EH (cell line): ENCODE measurements around the gene CBLB.

Experiments
- DNase-seq: peaks from one replicate; pipeline ENCODE4 v3.0.0-alpha.2; 2015; ENCODE audit warnings: low read depth

Gene CBLB

DNA sequence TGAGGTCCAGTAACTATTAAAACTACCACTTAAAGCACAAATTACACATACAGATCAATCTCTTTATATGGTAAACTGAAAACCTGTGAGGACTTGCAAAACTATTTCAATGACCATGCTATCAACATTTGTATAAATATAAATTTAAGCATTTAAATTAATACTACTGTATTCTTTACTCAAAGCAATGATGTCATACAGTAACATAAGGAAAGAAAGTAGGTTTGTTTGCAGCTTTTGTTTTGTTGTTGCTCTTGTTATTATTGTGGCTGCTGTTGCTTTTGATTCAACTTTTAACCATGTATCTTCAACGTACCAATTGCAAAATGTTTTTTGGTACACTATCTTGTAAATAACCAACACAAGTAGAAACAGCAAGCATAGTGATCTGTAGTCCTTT, 22.0 kb downstream of the CBLB start:
- DNase-seq = no peak

DNA sequence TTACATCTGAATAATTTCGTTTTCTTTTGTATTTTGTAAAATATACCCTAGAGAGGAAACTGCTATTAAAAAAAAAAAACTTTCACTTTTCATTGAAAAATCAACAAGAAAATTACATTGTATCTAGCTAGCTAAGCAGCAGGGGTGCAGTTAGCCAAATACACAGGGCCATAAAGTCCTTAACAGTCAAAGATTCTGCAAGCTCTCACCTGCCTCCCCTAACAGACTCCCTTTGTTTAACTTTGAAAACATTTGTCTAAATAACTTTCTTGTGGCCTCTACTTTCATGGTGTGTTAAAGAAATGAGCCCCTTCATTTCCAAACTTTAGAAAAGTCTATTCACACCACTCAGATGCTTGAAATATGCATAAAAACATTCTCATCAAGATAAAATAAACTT, 23.3 kb downstream of the CBLB start:
- no peak for DNase-seq

DNA sequence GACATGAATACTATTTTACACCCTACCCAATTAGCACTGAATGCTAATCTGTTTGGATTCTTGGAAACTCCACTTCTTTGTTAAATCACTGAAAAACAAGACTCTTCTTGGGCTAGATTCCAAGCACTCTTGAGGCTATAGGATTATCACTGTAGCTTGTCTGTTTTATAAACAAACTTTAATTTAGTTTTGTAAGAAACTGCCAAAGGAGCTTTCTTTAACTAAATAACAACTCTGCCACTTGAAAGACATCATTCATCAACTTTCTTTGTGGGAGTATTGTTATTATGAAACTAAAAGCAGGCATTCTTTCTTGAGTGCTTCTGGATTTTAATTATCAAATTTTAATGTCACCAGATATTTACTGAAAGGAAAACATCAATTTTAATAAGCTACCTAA, 24.1 kb downstream of the CBLB start:
- DNase-seq = no peak

DNA sequence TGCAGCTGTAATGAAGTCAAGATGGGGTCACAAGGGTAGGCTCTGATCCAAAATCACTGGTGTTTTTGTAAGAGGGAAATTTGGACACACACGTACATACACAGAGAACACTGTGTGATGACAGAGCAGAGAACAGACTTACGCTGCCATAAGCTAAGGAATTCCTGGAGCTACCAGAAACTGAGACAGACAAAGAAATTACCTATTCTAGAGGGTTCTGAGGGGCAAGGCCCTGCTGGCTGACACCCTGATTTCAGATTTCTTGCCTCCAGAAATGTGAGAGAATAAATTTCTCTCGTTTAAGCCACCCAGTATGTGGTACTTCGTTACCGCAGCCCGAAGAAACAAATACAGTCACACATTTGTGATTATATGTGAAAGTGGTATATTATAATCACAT, 24.8 kb downstream of the CBLB start:
- no peak for DNase-seq

DNA sequence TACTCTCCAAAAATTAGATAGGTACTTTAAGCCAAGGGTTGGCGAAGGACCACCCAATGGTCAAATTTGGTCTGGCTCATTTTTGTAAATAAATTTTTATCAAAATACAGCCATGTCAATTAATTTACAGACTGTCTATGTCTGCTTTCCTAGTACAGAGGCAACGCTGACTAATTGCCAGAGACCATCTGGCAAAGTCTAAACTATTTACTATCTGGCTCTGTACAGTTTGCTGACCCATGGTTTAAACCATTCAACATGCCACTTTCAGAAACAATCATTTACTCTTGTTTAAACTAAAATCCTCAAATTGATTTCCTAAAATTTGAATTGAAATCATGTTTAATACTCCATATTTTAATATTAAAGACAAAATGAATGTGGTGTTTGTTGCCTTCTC, 25.9 kb downstream of the CBLB start:
- no peak for DNase-seq

DNA sequence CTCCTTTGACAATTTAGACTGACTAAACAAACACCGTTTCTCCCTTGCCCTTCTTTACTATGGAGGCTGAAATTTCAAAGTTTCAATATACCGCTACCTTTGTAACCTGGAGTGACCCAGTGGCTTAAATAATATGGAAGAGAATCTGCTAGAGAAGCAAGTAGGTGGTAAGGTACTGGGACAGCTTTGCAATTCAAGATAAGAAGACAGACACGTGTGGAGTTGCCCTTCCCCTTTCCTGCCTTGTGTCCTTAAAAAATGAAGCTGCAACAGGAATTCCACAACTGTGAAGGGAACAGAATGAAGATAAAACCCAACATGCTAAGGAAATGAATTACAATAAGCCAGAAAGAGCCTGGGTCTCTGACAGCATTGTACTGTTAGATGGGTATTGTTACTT, 26.4 kb downstream of the CBLB start:
- no peak for DNase-seq

DNA sequence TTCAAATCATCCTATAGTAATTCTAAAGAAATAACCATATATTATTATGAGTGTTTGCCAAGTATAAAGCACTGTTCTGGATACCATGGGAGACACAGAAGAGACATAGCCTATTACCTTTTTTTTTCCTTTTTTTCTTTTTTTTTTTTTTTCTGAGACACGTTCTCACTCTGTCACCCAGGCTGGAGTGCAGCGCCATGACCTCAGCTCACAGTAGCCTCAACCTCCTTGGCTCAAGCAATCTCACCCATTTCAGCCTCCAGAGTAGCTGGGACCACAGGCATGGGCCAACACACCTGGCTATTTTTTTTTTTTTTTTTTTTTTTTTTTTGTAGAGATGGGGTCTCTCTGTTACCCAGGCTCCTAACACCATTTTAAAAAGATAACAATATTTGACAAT, 30.9 kb downstream of the CBLB start:
- DNase-seq = no peak

DNA sequence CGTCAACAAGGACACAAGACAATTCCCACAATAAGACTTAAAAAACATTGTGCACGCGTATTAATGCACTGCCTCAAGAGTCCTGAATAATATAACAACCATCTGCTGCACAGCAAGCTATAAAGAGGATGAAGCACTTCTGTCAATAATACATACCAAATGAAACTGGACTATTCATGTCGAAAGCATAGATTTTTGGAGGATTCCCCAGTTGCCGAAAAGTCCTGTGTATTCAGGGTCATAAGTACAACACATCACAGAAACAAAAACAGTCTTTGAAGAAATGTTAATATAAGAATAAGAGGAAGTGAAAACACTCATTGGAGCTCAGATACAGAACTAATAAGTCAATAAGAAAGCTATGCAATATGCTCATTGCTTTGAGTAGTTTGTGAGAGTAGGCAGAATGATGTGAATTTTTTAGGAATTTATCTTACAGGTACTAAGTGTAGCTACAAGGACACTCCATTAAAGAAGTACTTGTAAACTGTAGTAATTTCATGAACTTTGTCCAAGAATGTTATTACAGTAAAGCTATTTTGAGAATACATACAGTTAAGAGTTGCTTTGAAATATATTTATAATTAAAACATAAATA, 31.6 kb downstream of the CBLB start:
- DNase-seq = no peak

DNA sequence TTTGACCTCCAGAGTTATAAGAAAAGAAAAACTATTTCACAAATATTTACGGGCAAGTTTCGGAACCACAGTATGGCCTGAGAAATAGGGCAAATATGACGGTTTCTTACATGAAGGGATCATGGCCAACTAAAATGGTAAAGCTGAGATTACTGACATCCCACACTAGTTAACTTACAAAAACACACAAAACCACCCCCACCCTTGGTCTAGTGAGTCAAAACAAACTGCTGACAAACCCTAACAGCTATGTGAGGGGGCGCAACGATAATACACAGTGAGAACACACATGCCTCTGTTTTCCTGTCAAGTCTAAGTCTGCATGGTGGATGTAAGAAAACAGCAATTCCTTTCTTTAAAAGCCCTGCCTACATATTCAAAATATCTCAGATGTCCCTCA, 32.3 kb downstream of the CBLB start:
- peak; percentile 77 for DNase-seq

DNA sequence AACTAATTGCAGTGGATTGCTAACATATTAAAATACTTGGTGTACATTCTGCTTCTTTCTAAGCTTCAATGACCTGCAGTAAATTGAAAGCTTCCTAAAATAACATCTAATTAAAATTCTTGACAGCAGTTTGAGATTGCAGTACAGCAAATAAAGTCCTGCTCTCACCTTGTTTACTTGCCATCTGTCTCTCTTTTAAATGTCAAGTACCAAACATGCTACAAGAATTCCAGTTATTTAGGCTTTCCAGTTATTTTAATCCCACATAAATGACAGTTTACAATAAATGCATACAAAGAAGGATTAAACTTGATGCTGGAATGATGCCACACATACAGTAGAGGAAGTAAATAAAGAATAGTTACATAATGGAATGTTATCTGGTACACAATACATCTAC, 33.2 kb downstream of the CBLB start:
- DNase-seq = peak; percentile 34

DNA sequence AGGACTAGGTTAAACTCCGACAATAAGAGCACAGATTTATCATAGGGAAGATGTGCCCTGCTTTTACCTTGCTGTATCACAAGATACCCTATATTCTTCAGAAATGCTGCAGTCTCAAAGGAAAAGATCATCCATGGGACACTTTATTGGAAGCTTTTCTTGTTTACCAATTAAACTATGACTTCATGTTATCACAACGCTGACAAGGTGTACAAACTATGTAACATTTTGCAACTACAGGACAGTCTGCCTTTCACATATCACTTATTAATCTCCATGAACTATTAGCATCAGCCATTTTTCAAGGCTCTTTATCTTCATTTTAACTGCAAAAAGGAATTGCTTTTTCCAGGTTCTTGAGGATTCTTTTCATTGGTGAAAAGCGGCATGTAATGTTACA, 34.0 kb downstream of the CBLB start:
- no peak for DNase-seq

DNA sequence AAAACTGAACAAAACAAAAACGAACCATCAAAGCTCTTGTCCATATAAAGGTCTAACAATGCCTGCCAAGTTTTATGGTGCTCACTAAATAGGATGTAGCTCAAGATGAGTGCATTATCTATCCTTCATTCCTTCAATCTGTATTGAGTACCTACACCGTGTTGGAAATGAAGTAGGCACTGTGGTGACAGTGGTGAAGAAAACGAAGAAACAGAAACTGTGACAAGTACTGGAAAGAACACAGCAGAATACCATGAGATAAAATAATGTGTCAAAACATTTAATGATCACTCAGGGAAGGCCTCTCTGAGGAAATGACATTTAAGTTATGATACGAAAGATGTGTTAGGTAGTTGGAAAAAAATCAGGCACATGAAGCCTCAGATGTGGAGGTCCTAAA, 36.2 kb downstream of the CBLB start:
- DNase-seq = no peak

DNA sequence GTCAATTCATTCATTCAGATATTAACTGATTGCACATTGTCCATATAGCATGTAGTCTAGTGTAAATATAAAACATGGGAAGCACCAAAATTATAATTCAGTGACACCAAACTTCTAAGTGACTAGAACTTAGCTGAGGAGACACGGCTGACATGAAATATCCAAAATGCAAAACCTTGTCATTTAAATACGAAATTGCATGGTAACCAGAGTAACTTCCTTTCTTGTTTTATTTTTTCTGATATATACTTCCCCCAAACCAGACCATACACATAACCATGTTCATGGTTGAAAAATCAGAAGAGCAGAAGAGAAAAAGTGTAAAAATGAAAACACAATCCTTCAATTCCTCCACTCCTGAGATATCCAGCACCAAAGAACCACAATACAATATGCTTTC, 38.0 kb downstream of the CBLB start:
- no peak for DNase-seq

DNA sequence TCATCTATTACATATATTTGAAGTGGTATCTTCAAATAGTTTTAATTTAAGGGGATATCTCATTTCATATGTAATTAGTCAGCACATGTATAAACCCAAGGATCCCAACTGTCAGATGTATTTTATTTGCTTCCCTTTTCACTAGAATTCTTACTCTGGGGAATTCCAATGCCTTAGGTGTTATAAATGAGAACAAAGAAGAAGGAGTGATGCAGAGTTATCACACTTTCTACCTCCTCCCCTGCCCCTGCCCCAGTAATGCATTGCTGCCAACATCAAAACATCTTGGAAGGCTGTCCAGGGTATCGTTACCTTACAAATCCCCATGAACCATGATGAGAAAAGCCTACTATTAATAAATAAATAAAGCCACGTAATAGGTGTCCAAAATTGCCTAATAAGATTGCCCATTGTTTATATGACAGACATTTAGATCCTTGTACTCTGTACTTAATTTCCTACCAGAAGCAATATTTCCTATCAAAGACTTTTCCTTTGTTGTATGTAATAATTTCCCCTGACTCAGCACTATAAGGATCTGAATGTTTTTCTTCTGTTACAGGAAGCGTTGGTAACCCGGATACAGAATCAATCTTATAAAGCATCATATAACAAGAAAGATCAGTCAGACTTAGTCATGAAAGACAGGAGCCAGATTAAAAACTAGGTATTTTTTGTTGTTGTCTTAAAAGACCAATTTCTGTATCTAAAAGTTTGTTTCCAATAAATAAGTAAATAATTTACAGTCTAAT, 38.8 kb downstream of the CBLB start:
- DNase-seq = no peak

DNA sequence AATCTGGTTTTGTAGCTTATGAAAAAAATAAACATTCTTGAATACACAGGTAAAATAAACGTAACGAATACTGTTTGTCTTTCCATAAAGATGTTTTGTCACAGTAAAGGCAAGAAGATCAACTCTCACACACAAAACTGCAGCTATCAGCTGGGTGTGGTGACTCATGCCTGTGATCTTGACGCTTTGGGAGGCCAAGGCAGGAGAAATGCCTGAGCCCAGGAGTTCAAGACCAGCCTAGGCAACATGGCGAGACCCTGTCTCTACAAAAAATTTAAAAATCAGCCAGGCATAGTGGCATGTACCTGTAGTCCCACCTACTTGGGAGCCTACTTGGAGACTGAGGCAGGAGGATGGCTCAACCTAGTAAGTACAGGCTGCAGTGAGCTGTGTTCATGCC, 39.6 kb downstream of the CBLB start:
- DNase-seq = no peak

DNA sequence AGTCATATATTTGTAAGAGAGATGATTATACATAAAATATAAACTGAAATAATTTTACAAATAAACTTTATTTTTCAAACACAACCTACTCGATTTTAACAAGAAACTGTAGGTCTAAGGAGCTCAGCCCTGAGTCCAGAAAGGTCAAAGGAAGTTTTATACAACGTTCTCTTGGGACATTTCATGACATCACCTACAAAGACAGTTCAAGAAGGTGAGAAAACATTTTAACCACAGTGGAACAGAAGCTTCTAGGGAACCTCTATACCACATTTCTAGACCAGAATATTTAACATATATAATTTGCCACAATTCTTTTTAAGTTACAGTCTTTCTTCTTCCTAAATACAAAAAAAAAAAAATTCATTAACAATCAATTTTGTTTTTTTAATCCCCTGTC, 40.1 kb downstream of the CBLB start:
- no peak for DNase-seq

DNA sequence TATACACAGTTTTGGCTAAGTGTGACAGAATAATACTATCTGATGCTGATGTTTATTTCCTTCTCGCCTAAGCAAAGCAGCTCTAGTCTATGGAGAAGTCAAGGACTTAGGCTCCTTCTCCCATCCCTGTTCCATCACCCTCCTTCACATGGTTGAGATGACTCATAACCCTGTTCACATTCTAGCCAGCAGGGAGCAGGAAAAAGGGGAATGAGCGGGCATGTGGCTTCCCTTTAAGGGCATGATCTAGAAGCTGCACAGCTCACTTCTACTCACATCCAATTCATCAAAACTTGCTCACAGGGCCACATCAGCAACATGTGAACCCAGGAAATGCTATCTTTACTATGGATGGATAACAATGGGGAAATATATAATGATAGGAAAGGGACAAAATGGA, 40.9 kb downstream of the CBLB start:
- peak; percentile 88 for DNase-seq

DNA sequence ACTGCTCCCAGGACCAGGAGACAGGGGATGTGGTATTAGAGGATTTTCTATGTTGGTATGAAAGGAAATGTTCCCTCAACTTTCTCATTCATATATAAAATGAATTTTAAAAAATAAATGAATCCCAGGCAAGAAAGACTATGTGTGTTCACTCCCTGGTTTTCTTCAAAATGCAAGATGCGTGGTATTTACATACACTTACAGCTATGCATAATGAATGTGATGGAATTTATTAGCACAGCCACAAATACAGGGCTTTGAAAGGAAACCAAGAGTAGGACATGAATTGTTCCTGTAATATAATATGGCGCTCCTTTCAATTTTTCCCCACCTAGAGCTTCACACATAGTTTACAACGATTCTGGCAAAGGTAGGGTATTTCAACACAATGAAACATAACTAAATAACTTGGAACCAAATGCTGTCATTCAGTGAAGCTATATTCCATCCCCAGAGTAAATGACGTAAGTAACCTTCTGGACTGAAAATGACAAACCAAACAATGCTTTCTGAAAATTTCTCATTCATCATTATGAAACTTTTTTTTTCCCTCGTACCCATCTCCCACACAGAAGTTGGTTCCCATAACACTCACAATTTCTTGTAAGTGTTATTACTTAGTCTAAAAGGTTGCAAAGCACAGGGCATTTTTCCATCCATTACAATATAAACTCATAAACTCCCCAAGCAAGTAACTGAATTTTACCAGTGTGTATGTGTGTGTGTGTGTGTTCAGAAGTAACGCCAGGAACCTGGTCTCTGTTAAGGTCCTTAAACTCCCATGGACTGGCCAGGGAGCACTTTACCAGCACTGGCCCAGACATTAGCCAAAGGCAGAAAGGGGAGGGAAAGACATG, 41.8 kb downstream of the CBLB start:
- no peak for DNase-seq

DNA sequence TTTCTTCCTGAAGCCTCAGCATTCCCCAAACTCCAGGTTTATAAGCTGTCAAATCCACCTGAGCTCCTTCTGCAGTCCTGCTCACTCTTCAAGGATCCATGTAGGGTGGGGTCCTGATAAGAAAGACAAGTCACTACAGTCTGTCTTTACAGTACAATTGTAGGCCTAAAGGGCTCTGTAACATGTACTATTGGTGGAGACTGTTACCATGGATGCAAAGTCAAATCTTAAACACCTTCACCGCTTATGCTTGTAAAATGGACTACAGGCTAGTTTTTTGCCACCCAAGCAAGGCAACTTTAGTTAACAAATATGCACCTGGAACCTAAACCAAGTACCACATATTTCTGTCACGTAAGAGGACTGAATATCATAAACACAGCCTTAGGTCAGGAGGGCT, 44.7 kb downstream of the CBLB start:
- DNase-seq = no peak

DNA sequence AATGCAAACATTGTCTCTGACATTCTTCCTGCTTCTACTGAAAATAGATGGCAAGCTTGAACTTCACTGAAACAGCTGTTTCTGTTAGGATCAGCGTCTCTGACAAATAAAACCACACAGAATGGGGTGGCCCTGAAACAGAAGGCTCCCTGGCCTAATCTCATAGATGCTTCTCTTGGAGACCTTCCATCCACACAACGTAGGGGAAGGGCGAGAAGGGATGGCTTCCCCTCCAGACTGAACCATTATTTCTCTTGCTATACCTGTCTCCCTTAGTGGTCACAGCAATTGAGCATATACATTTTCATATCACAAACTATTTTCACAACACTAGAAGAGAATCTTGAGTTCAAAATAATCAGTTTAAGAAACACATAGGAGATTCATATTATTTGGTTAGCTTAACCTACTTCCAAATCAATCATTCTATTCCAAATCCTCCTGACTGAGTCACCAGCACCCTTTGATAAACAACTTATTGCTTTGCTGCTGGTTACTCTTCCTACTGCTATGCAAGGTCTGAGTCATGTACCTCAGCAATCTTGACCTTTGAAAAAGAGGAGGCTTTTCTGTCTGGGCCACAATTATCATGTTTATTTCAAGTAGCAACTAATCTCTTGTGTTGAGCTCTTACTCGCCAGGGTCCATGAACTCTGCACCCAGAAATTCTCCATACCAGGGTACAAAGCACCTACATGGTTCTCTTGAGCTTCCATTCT, 45.5 kb downstream of the CBLB start:
- DNase-seq = peak; percentile 92

DNA sequence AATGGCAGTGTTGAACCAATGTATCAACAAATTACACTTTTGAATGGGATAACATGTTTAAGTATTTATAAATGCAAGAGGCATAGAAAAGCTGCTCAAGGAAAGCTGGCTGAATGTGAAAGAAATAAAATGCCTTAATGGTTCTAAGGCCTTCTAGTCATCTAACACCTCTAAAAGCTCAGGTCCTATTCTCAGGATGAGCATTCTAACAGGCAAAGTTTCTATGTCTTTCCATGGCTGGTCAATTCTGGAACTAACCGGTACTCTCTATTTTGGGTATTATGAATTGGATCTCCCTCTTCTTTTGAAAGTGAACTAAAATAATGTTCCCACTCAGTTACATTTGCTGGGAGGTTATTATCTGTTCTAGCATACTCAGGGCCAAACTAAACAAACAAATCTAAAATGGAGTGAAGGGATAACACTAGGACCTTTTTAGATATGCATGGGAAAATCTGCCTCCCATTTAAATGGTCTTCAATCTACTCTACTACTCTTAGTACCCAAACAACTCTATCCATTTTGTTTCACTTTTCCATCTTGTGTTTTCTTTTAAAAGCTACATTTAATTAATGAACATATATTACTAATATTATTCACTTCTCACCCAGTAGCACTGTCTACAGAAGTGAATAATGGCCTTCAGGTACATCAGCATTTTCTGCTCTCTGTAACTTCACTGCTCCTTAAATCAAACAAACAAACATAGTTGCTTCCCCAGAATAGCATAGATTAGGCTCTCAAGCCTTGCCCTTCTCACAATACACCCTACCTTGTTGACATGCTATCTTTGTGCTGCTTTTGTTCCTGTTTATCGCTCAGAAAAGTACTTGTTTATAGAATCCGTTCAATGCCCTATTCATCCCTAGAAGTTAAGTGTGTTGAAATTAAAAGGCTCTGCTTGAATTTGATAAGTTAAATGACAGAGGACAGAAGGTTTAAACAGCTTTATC, 46.4 kb downstream of the CBLB start:
- DNase-seq = no peak
